ENCODE data around the gene POU5F2. TPM values are rescaled to one million over a fixed set of nuclear protein-coding genes. Genes with fewer than 3 reads are reported as not detected.

The POU5F2 gene
- total RNA-seq, 1 experiment from 2014 or later, result 1.1 TPM

- H3K4me3 ChIP-seq, result no peak overlapping the region
- intact Hi-C loops (cut with micrococcal nuclease; ENCODE audit: unreplicated experiment), result no loop called here
- no peaks in the 10 kb centered on the region for H3K9me2 ChIP-seq (ENCODE audit: insufficient read depth)
- H3K79me2 ChIP-seq (ENCODE audit: low read depth), result no peaks in the 10 kb centered on the region
- H3K27me3 ChIP-seq (ENCODE audit: insufficient read depth, low read depth), result no peaks in the 10 kb centered on the region
- H3K36me3 ChIP-seq (ENCODE audit: low read depth), result no peaks in the 10 kb centered on the region
- DNase-seq, result no peak
- no peaks in the 10 kb centered on the region for H4K20me1 ChIP-seq (ENCODE audit: insufficient read depth)
- H2AFZ ChIP-seq, result no peak overlapping the region
- no TSS peak for BruUV-seq (replicated peaks)
- H3K4me2 ChIP-seq, result no peak overlapping the region
- H3K4me1 ChIP-seq (replicated peaks; ENCODE audit: insufficient read depth), result no peaks in the 10 kb centered on the region
- ChIA-PET POLR2A (ENCODE audit: unreplicated experiment) (no interaction called here), CTCF (no interaction called here)
- no peaks in the 10 kb centered on the region; the same call in 1 of the 2 replicates for H3F3A ChIP-seq (ENCODE audit: insufficient read depth, low read depth)
- TF ChIP-seq, protein P1, sequence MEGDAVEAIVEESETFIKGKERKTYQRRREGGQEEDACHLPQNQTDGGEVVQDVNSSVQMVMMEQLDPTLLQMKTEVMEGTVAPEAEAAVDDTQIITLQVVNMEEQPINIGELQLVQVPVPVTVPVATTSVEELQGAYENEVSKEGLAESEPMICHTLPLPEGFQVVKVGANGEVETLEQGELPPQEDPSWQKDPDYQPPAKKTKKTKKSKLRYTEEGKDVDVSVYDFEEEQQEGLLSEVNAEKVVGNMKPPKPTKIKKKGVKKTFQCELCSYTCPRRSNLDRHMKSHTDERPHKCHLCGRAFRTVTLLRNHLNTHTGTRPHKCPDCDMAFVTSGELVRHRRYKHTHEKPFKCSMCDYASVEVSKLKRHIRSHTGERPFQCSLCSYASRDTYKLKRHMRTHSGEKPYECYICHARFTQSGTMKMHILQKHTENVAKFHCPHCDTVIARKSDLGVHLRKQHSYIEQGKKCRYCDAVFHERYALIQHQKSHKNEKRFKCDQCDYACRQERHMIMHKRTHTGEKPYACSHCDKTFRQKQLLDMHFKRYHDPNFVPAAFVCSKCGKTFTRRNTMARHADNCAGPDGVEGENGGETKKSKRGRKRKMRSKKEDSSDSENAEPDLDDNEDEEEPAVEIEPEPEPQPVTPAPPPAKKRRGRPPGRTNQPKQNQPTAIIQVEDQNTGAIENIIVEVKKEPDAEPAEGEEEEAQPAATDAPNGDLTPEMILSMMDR (conservative IDR thresholded peaks at IDR 0.05), result no peak
- TF ChIP-seq EZH2 (IDR thresholded peaks at IDR 0.05; ENCODE audit: low read depth), result no peak
- H3K27ac ChIP-seq, result no peak overlapping the region
- H3K9me3 ChIP-seq (ENCODE audit: insufficient read depth, low read depth), result no peaks in the 10 kb centered on the region
Observed at GRCh38 chr5:93715327-93715726, 26.1 kb downstream of the POU5F2 start.

DNA sequence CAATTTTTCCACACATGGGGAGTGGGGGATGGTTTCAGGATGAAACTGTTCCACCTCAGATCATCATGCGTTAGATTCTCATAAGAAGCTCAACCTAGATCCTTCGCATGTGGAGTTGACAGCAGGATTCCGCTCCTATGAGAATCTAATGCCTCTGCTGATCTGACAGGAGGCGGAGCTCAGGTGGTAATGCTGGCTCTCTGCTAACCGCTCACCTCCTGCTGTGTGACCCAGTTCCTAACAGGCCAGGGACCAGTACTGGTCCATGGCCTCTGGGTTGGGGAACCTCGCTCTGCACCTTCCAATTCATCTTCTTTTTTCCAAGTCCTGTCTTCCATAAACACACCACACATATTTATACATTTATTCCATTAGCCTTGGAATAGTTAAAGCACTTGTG is 33.0 kb downstream of the POU5F2 start:
- Histone ChIP-seq H3K36me3 (ENCODE audit: low read depth) (no peaks in the 10 kb centered on the region), H3K4me1 (replicated peaks; ENCODE audit: insufficient read depth) (no peaks in the 10 kb centered on the region), H3K27me3 (ENCODE audit: insufficient read depth, low read depth) (no peaks in the 10 kb centered on the region), H3K27ac (no peak overlapping the region), H2AFZ (no peak overlapping the region), H3K9me2 (ENCODE audit: insufficient read depth) (no peaks in the 10 kb centered on the region), H3K4me2 (no peak overlapping the region), H3F3A (ENCODE audit: insufficient read depth, low read depth) (no peaks in the 10 kb centered on the region), H3K4me3 (no peak overlapping the region), H3K9me3 (ENCODE audit: insufficient read depth, low read depth) (no peaks in the 10 kb centered on the region), H3K79me2 (ENCODE audit: low read depth) (no peaks in the 10 kb centered on the region), H4K20me1 (ENCODE audit: insufficient read depth) (no peaks in the 10 kb centered on the region)
- no peak for TF ChIP-seq EZH2 (IDR thresholded peaks at IDR 0.05; ENCODE audit: low read depth)
- TF ChIP-seq, protein P1 (conservative IDR thresholded peaks at IDR 0.05), result no peak
- intact Hi-C loops (cut with micrococcal nuclease; ENCODE audit: unreplicated experiment), result no loop called here
- BruUV-seq (replicated peaks), result no TSS peak
- ChIA-PET POLR2A (ENCODE audit: unreplicated experiment) (no interaction called here), CTCF (no interaction called here)
- DNase-seq, result no peak

GRCh38 chr5:93705896-93706295 is 35.5 kb downstream of the POU5F2 start:
- H2AFZ ChIP-seq, result no peak overlapping the region
- CTCF ChIA-PET, result no interaction called here

More at GRCh38 chr5:93705896-93706295, 35.5 kb downstream of the POU5F2 start:
- H3K79me2 ChIP-seq (ENCODE audit: low read depth), result no peaks in the 10 kb centered on the region
- H3K27me3 ChIP-seq (ENCODE audit: insufficient read depth, low read depth), result no peaks in the 10 kb centered on the region
- no peaks in the 10 kb centered on the region for H3K9me3 ChIP-seq (ENCODE audit: insufficient read depth, low read depth)
- DNase-seq, result no peak
- H3K9me2 ChIP-seq (ENCODE audit: insufficient read depth), result no peaks in the 10 kb centered on the region
- POLR2A ChIA-PET (ENCODE audit: unreplicated experiment), result no interaction called here
- H3K27ac ChIP-seq, result no peak overlapping the region
- no peak overlapping the region for H3K4me3 ChIP-seq
- TF ChIP-seq EZH2 (IDR thresholded peaks at IDR 0.05; ENCODE audit: low read depth), result no peak
- TF ChIP-seq, protein P1 (conservative IDR thresholded peaks at IDR 0.05), result no peak
- BruUV-seq (replicated peaks), result no TSS peak
- no peaks in the 10 kb centered on the region for H3K4me1 ChIP-seq (replicated peaks; ENCODE audit: insufficient read depth)
- H3F3A ChIP-seq (ENCODE audit: insufficient read depth, low read depth), result no peaks in the 10 kb centered on the region
- H4K20me1 ChIP-seq (ENCODE audit: insufficient read depth), result no peaks in the 10 kb centered on the region
- no peaks in the 10 kb centered on the region for H3K36me3 ChIP-seq (ENCODE audit: low read depth)
- intact Hi-C loops (cut with micrococcal nuclease; ENCODE audit: unreplicated experiment), result no loop called here
- H3K4me2 ChIP-seq, result no peak overlapping the region

Measured in PC-9 (cell line).